Breast epithelium (tissue), 3 donors: ENCODE data around the gene TEX19.

Experiments used
- CTCF ChIP-seq, 3 donors: fragments of 450-650 bp; IDR thresholded peaks; one replicate each; pipeline ENCODE4 v1.5.1; 2016 to 2017; ENCODE audit warnings: antibody characterized with exemption in 3 of 3, mild to moderate bottlenecking in 3 of 3, moderate library complexity in 3 of 3
- POLR2A ChIP-seq: fragments of 450-650 bp; IDR thresholded peaks from one replicate; pipeline ENCODE4 v1.6.1; 2016; ENCODE audit warnings: antibody characterized with exemption, mild to moderate bottlenecking, moderate library complexity
- POLR2AphosphoS5 ChIP-seq, 3 donors: sonication (generic); formaldehyde crosslinking; IDR thresholded peaks; one replicate each; pipeline ENCODE4 v1.6.1; 2017; ENCODE audit warnings: antibody characterized with exemption in 3 of 3

- TF ChIP-seq CTCF (IDR thresholded peaks at IDR 0.05): no peak
- TF ChIP-seq POLR2A: no peak
- no peak for TF ChIP-seq POLR2AphosphoS5 (IDR thresholded peaks at IDR 0.05)
Observed at GRCh38 chr17:82373731-82374625, 14.9 kb downstream of the TEX19 start.
